Hepatocyte (in vitro differentiated cells): Measurements from ENCODE around the gene PRRX1.

Source experiments
- EZH2 ChIP-seq: fragments of 200-600 bp; sonication (generic); IDR thresholded peaks from 2 replicates; pipeline ENCODE4 v1.6.1; 2016; ENCODE audit warnings: antibody characterized with exemption, mild to moderate bottlenecking, borderline replicate concordance
- EZH2phosphoT487 ChIP-seq: fragments of 200-600 bp; sonication (generic); IDR thresholded peaks from one replicate; pipeline ENCODE4 v1.6.1; 2018; ENCODE audit warnings: antibody characterized with exemption, mild to moderate bottlenecking, low read depth, moderate library complexity; ENCODE audit not compliant: unreplicated experiment, severe bottlenecking
- TF ChIP-seq, protein P1 (sequence below): fragments of 200-600 bp; sonication (generic); IDR thresholded peaks from 2 replicates; pipeline ENCODE4 v1.5.1; 2016; ENCODE audit warnings: antibody characterized with exemption, mild to moderate bottlenecking; ENCODE audit not compliant: poor library complexity

DNA sequence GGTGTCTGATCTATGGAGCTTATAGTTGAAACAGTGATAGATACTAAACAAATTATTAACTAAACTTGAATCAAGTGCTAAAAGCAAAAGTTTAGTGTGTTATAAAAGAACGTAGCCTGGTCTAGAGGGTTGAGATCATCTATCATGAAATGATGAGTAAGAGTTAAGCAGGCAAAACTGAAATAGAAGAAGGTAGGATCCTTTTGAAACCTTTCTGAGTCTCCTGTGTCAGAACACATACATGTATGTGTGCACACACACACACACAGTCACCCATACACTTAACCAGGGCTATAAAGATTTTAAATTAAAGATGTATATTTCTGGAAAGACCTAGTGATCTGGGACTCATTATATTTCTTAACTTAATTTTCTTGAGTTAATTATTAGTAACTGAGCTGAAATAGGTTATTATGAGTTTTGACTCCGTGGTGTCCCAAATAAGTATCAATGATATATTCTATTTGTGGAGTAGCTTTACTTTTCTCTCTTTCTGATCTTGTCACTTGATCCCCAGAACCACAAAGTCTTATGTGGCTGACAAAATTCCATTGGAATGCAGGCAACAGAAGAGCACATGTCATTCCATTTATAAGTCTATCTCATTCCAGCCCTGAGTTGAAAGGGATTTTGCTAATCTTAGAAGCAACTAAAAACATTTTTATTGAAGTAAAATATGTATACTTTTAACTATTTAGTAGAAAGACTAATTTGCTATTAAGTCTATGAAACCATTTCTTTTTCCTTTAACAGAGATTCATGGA is 70.7 kb downstream of the PRRX1 start:
- TF ChIP-seq, protein P1, sequence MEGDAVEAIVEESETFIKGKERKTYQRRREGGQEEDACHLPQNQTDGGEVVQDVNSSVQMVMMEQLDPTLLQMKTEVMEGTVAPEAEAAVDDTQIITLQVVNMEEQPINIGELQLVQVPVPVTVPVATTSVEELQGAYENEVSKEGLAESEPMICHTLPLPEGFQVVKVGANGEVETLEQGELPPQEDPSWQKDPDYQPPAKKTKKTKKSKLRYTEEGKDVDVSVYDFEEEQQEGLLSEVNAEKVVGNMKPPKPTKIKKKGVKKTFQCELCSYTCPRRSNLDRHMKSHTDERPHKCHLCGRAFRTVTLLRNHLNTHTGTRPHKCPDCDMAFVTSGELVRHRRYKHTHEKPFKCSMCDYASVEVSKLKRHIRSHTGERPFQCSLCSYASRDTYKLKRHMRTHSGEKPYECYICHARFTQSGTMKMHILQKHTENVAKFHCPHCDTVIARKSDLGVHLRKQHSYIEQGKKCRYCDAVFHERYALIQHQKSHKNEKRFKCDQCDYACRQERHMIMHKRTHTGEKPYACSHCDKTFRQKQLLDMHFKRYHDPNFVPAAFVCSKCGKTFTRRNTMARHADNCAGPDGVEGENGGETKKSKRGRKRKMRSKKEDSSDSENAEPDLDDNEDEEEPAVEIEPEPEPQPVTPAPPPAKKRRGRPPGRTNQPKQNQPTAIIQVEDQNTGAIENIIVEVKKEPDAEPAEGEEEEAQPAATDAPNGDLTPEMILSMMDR = no peak
- no peak for TF ChIP-seq EZH2
- no peak for TF ChIP-seq EZH2phosphoT487
